HG03103 (cell line): ENCODE measurements around the gene NR2F6.

Source experiments
- ATAC-seq: cut with Tn5 transposase; IDR thresholded peaks from one replicate; pipeline ENCODE4 v1.9.1; 2021; ENCODE audit warnings: low read depth; ENCODE audit not compliant: unreplicated experiment

NR2F6 gene

DNA sequence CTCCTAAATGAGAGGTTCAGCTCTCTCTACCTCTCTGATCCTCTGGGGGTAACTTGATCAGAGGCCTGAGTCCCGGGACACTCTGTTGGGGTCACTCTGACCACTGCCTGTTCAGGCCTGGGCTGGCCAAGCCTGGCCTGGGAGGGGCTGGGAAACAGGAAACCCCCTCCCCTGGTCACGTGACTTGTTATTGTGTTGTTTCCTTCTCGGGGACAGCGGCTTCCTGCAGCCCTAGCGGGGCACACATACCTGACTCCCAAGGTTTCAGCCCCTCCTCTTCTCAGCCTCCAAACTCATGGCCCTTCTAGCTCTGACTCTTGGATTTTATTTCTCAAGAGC lies 18.9 kb upstream of the NR2F6 start, which contains the start of gene USHBP1:
Gene USHBP1, minus strand, starts transcription at position 105 of the 339 bp plus-strand sequence. CDS start 446 bp downstream, outside the sequence.
- no peak for ATAC-seq

- ATAC-seq: no peak
Observed at GRCh38 chr19:17263712-17264640, 18.3 kb upstream of the NR2F6 start.

GRCh38 chr19:17262557-17262956 lies 16.8 kb upstream of the NR2F6 start:
- no peak for ATAC-seq

GRCh38 chr19:17260842-17261325 lies 15.2 kb upstream of the NR2F6 start:
- ATAC-seq: no peak

- ATAC-seq: no peak
Observed at GRCh38 chr19:17259934-17260333, 14.2 kb upstream of the NR2F6 start.

DNA sequence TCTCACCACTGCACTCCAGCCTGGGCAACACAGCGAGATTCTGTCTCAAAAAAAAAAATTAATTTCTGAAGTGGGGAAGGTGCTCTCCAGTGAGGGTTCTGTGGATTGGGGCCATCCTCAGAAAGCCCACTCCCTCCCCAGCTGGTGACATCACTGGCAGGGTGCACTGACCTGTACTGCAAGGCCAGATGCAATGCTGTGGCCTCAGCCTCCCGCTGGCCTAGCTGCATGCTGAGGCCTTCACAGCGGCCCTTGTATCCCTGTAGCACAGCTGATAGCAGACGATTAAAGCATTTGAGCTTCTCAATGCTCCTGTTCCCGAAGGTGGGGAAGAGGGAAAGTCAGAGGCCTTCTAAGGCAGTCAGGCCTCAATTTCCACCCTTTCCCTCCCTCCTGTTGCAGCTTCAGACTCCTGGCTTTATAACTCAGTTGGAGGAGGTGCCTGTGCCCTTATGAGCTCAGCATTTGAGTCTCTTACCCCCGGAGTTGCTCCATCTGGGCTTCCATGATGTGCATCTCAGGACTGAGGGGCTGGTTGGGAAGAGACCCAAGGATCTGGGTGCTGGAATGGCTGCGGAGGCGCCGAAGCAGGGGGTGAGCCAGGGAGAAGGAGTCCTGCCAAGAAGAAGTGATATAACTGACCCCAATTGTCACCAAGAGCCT lies 13.5 kb upstream of the NR2F6 start:
- no peak for ATAC-seq

DNA sequence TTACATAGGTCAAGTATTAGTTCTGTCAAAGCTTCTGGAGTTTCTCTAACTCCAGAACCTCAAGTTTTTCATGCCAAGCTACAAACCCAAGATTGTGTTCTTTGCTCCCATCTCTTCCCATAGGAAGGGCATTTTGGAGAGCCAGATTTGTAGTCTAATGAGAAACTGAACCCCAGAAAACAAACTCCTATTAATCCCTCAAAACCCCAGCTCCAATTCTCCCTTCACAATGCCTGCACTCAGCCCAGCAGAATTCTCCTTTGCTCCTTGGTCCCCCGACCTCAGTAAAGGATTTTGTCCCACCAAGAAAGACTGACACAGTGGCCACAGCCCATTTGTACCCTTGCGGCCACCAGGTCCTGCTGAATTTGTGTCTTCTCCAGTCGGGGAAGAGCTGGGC lies 10.4 kb upstream of the NR2F6 start:
- no peak for ATAC-seq

GRCh38 chr19:17255150-17255621 lies 9.5 kb upstream of the NR2F6 start:
- no peak for ATAC-seq

DNA sequence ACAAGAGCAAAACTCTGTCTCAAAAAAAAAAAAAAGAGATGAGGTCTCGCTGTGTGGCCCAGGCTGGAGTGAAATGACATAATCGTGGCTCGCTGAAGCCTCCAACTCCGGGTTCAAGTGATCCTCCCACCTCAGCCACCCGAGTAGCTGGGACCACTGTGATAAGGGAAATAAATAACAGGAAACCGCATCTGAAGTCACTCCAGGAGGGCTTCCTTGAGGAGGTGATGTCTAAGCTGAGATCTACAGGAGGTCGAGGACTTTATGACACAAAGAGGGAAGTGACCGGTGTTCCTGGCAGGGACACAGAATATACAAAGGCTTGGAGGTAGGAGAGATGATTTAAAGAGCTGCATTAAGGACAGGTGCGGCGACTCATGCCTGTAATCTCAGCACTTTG lies 8.9 kb upstream of the NR2F6 start:
- ATAC-seq: no peak

GRCh38 chr19:17249887-17250548 lies 4.3 kb upstream of the NR2F6 start:
- no peak for ATAC-seq

GRCh38 chr19:17248011-17248776 lies 2.5 kb upstream of the NR2F6 start:
- ATAC-seq: no peak

GRCh38 chr19:17246681-17247425 lies 1.1 kb upstream of the NR2F6 start:
- no peak for ATAC-seq

DNA sequence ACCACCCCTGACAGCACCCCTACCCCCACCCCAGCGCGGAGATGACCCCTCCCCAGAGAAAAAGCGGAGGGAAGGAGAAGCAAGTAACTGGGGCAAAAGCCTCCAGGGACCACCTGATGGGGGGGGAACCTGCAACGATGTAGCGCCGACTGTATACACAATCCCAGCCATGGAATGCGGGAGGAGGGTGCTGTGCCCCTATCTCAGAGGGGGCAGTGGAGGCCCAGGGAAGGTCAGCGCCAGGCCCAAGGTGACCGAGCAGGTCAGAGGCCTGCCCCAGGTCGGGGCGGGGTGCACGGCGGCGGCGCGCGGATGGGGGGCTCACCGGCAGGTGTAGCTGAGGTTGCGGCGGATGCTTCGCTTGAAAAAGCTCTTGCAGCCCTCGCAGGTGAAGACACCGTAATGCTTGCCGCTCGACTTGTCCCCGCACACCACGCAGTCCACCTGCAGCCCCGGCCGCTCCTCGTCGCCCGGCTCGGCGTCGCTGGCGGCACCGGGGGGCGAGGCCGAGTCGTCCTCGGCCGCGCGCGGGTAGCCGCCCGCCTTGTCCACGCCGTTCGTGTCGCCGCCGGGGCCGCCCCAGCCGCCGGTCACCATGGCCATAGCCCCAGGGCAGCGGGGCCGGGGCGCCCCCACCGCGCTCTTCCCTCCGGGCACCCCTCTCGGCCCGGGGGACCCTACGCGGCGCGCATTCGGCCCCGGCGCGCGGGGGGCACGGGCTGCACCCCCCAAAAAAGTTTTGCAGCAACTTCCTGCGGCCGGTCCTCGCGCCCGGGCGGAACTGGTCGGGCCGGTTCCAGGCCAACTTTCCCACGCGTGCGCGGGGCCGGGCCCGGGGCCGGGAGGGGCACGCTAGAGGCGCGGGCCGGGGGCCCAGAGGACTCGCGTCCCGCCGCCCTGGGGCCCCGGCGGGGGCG lies 843 bp downstream of the NR2F6 start:
- no peak for ATAC-seq

DNA sequence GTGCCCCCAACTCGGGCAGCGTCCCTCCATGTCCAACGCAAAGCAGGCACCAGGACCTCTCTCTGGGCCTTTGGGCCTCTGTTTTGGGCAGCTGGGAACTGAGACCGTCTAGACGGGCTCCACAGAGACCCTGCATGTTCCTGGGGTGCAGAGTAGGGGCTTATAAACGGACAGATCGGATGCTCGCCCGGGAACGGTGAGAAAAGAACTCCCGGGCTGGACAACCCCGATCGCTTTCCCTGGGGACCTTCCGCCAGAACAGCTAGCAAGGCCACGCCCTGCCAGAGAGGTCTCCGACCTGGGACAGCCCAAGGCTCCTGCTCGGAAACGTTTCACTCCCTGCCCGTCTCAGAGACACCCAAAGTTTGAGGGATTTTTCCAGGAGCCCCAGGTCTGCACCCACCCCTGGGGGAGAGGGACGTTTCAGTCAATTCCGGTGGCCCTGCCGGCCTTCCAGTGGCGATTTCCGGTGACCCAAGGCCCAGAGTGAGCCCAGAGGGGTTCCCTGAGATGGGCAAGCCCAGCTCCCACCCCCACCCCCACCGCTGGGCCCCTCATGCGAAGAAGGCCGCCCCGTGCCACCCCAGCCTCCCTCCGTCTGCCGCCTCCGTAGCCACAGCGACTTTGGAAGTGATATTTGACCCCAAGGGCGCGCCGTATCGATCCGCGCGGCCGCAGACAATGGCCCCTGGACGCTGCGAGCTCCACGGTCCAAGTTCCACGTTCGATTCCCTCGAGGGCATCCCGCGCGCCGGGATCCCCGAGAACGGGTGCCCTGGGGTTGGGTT lies 1.7 kb downstream of the NR2F6 start:
- ATAC-seq: no peak

GRCh38 chr19:17243211-17243829 lies 2.4 kb downstream of the NR2F6 start:
- no peak for ATAC-seq

DNA sequence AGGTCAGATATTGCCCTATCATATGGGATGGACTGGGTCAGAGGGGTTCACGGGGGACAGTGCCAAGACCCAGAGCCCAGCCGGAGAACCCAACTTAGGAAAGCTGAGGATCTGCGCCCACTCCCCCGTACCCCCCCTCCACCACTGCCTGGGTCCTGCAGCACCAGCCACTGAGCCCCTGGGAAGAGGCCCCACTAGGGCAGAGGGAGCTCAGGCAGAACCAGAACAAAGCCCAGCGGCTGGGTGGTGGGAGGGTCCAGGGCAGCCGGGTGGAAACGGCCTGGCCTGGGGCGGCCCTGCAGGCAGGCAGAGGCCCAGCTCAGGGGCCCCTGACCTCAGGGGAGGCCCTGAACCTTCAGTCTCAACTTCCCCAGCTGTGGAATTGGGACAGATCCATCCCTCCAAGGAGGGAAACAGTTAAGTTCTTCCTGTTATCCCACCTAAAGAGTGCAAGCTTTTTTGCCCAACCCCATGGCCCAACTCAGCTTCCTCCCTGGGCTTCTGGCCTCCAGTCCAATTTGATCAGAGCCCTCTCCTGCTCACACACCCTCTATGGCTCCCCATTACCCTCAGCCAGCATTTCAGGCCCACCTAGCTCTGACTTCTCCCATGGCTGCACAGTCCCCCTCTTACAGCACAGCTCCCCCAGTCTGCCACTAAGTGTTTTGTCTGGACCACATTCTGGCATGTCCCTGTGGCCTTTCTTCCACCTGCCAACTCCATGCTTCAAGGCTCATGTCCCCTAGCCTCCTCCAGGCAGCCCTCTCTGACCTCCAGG lies 3.1 kb downstream of the NR2F6 start:
- no peak for ATAC-seq
